Measurements from ENCODE around the gene PNMA5.

Gene PNMA5

DNA sequence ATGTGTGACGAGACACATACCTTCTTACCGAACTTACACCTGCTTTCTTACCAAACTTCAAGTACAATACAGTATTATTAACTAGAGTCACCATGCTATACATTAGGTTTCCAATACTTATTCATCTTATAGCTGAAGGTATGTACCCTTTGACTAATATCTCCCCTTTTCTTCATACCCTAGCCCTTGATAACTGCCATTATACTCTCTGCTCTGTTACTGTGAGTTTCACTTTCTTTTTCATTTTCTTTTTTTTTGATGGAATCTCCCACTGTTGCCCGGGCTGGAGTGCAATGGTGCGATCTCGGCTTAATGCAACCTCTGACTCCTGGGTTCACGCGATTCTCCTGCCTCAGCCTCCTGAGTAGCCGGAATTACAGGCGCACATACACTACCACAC, 3.4 kb upstream of the PNMA5 start:
- H3K36me3 ChIP-seq (ENCODE audit: insufficient read depth, low read length) = no peaks in the 10 kb centered on the region
- no peaks in the 10 kb centered on the region for H3K9me3 ChIP-seq (ENCODE audit: insufficient read depth, low read depth, low read length)
- H3K9me2 ChIP-seq (replicated peaks; ENCODE audit: low read depth, low read length) = no peaks in the 10 kb centered on the region
- no peak overlapping the region for H3K4me3 ChIP-seq (ENCODE audit: low read length, poor library complexity, severe bottlenecking)
- TF ChIP-seq EZH2phosphoT487 (IDR thresholded peaks at IDR 0.05; ENCODE audit: borderline replicate concordance) = no peak
- TF ChIP-seq, protein P1, sequence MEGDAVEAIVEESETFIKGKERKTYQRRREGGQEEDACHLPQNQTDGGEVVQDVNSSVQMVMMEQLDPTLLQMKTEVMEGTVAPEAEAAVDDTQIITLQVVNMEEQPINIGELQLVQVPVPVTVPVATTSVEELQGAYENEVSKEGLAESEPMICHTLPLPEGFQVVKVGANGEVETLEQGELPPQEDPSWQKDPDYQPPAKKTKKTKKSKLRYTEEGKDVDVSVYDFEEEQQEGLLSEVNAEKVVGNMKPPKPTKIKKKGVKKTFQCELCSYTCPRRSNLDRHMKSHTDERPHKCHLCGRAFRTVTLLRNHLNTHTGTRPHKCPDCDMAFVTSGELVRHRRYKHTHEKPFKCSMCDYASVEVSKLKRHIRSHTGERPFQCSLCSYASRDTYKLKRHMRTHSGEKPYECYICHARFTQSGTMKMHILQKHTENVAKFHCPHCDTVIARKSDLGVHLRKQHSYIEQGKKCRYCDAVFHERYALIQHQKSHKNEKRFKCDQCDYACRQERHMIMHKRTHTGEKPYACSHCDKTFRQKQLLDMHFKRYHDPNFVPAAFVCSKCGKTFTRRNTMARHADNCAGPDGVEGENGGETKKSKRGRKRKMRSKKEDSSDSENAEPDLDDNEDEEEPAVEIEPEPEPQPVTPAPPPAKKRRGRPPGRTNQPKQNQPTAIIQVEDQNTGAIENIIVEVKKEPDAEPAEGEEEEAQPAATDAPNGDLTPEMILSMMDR (conservative IDR thresholded peaks at IDR 0.05; ENCODE audit: low read length) = no peak
- no peaks in the 10 kb centered on the region for H4K20me1 ChIP-seq (ENCODE audit: insufficient read depth, low read length, poor library complexity, severe bottlenecking)
- no peak overlapping the region for H2AFZ ChIP-seq (ENCODE audit: low read length)
- H3K4me2 ChIP-seq (ENCODE audit: low read depth, low read length, poor library complexity, severe bottlenecking) = no peak overlapping the region
- H3F3A ChIP-seq (ENCODE audit: low read depth) = no peaks in the 10 kb centered on the region
- no peaks in the 10 kb centered on the region for H3K27me3 ChIP-seq (ENCODE audit: insufficient read depth, low read length, poor library complexity, severe bottlenecking)
- H3K4me1 ChIP-seq (ENCODE audit: insufficient read depth, low read length, poor library complexity, severe bottlenecking) = no peaks in the 10 kb centered on the region
- H3K9ac ChIP-seq (ENCODE audit: low read depth, low read length, poor library complexity, severe bottlenecking) = no peak overlapping the region
- no peaks in the 10 kb centered on the region for H3K79me2 ChIP-seq (ENCODE audit: insufficient read depth, low read length)

DNA sequence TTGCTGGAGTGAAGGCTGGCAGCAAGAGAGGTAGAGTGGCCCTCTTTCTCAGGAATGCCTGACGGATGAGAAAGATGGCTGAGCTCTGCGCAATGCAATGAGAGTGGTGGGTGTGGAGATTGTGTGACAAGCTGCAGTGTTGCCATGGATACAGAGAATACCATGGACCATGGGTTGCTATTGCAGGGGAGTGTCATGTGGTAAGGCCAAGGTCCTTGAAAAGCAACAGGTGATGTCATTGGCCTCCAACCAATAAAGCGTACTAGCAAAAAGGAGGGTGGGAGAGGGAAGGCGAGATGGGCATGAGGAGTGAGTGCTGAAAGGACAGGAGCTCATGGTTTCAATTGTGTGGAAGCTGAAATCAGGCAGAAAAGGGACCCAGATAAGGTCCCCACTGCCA, 1.8 kb downstream of the PNMA5 start:
- H3K4me1 ChIP-seq (ENCODE audit: insufficient read depth, low read length, poor library complexity, severe bottlenecking) = no peaks in the 10 kb centered on the region
- no peaks in the 10 kb centered on the region for H3K27me3 ChIP-seq (ENCODE audit: insufficient read depth, low read length, poor library complexity, severe bottlenecking)
- H3K9me2 ChIP-seq (replicated peaks; ENCODE audit: low read depth, low read length) = no peaks in the 10 kb centered on the region
- no peak overlapping the region for H3K9ac ChIP-seq (ENCODE audit: low read depth, low read length, poor library complexity, severe bottlenecking)
- TF ChIP-seq, protein P1 (conservative IDR thresholded peaks at IDR 0.05; ENCODE audit: low read length) = no peak
- no peak for TF ChIP-seq EZH2phosphoT487 (IDR thresholded peaks at IDR 0.05; ENCODE audit: borderline replicate concordance)
- no peak overlapping the region for H3K4me3 ChIP-seq (ENCODE audit: low read length, poor library complexity, severe bottlenecking)
- no peaks in the 10 kb centered on the region for H4K20me1 ChIP-seq (ENCODE audit: insufficient read depth, low read length, poor library complexity, severe bottlenecking)
- H2AFZ ChIP-seq (ENCODE audit: low read length) = no peak overlapping the region
- no peaks in the 10 kb centered on the region for H3K36me3 ChIP-seq (ENCODE audit: insufficient read depth, low read length)
- H3K9me3 ChIP-seq (ENCODE audit: insufficient read depth, low read depth, low read length) = no peaks in the 10 kb centered on the region
- H3K4me2 ChIP-seq (ENCODE audit: low read depth, low read length, poor library complexity, severe bottlenecking) = no peak overlapping the region
- H3F3A ChIP-seq (ENCODE audit: low read depth) = no peaks in the 10 kb centered on the region
- H3K79me2 ChIP-seq (ENCODE audit: insufficient read depth, low read length) = no peaks in the 10 kb centered on the region

GRCh38 chrX:152991123-152991522, 2.8 kb downstream of the PNMA5 start:
- H3K4me2 ChIP-seq (ENCODE audit: low read depth, low read length, poor library complexity, severe bottlenecking) = no peak overlapping the region
- H3K79me2 ChIP-seq (ENCODE audit: insufficient read depth, low read length) = no peaks in the 10 kb centered on the region

More at GRCh38 chrX:152991123-152991522, 2.8 kb downstream of the PNMA5 start:
- no peaks in the 10 kb centered on the region for H4K20me1 ChIP-seq (ENCODE audit: insufficient read depth, low read length, poor library complexity, severe bottlenecking)
- H3K4me3 ChIP-seq (ENCODE audit: low read length, poor library complexity, severe bottlenecking) = no peak overlapping the region
- no peaks in the 10 kb centered on the region for H3K9me2 ChIP-seq (replicated peaks; ENCODE audit: low read depth, low read length)
- H3K4me1 ChIP-seq (ENCODE audit: insufficient read depth, low read length, poor library complexity, severe bottlenecking) = no peaks in the 10 kb centered on the region
- H3F3A ChIP-seq (ENCODE audit: low read depth) = no peaks in the 10 kb centered on the region
- no peak overlapping the region for H2AFZ ChIP-seq (ENCODE audit: low read length)
- no peak for TF ChIP-seq EZH2phosphoT487 (IDR thresholded peaks at IDR 0.05; ENCODE audit: borderline replicate concordance)
- TF ChIP-seq, protein P1 (conservative IDR thresholded peaks at IDR 0.05; ENCODE audit: low read length) = no peak
- H3K9ac ChIP-seq (ENCODE audit: low read depth, low read length, poor library complexity, severe bottlenecking) = no peak overlapping the region
- H3K36me3 ChIP-seq (ENCODE audit: insufficient read depth, low read length) = no peaks in the 10 kb centered on the region
- no peaks in the 10 kb centered on the region for H3K9me3 ChIP-seq (ENCODE audit: insufficient read depth, low read depth, low read length)
- no peaks in the 10 kb centered on the region for H3K27me3 ChIP-seq (ENCODE audit: insufficient read depth, low read length, poor library complexity, severe bottlenecking)
